Tibial nerve (tissue), 4 donors: ENCODE measurements around the gene HEXIM2.

Experiments used
- EP300 ChIP-seq, 2 donors: sonication (generic); formaldehyde crosslinking; IDR thresholded peaks; one replicate each; pipeline ENCODE4 v1.6.1; 2017; ENCODE audit warnings: antibody characterized with exemption in 2 of 2, mild to moderate bottlenecking in 1 of 2
- TF ChIP-seq, protein P1 (sequence below), 5 experiments: fragments of 200-600 bp in 3 of 5; fragments of 450-650 bp in 2 of 5; sonication (generic) in 3 of 5; IDR thresholded peaks; one replicate each; pipeline ENCODE4 v1.5.1; 2016 to 2019; ENCODE audit warnings: antibody characterized with exemption in 5 of 5, mild to moderate bottlenecking in 3 of 5, moderate library complexity in 2 of 5

DNA sequence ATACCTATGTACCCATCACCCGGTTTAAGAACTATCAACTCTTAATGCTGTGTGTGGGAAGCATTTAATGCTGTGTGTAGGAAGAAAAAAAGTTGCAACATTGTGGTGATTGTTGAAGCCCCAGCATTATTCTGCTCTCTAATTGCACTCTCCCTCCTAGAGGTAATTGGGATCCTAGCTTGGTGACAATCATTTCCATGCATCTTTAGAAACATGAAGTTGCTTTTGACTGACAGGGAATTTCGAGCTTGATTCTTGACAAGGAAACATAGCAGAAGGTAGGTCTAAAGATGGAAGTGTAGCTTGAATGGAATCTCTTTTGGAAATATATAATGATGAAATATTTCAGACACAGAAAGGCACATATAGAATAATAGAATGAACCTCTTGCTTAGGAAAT lies 27.3 kb downstream of the HEXIM2 start:
- TF ChIP-seq, protein P1, sequence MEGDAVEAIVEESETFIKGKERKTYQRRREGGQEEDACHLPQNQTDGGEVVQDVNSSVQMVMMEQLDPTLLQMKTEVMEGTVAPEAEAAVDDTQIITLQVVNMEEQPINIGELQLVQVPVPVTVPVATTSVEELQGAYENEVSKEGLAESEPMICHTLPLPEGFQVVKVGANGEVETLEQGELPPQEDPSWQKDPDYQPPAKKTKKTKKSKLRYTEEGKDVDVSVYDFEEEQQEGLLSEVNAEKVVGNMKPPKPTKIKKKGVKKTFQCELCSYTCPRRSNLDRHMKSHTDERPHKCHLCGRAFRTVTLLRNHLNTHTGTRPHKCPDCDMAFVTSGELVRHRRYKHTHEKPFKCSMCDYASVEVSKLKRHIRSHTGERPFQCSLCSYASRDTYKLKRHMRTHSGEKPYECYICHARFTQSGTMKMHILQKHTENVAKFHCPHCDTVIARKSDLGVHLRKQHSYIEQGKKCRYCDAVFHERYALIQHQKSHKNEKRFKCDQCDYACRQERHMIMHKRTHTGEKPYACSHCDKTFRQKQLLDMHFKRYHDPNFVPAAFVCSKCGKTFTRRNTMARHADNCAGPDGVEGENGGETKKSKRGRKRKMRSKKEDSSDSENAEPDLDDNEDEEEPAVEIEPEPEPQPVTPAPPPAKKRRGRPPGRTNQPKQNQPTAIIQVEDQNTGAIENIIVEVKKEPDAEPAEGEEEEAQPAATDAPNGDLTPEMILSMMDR (IDR thresholded peaks at IDR 0.05): no peak
- TF ChIP-seq EP300 (IDR thresholded peaks at IDR 0.05): no peak
